SK-N-SH treated with all-trans-retinoic acid at 6 μM for 48 hours (cell line): ENCODE results near the gene PIWIL4.

Source experiments
- ATAC-seq: fragments of 200-7000 bp; cut with Tn5 transposase; 3 replicates; pipeline ENCODE4 v1.9.1; 2020; ENCODE audit warnings: mild to moderate bottlenecking, moderate library complexity
- ARNTL ChIP-seq: fragments of 450-650 bp; formaldehyde crosslinking; IDR thresholded peaks from 2 replicates; pipeline ENCODE4 v1.5.0; 2020; ENCODE audit warnings: low read depth, mild to moderate bottlenecking, moderate library complexity, borderline replicate concordance
- BACH2 ChIP-seq: fragments of 250-450 bp; sonication (Bioruptor Pico); IDR thresholded peaks from 2 replicates; pipeline ENCODE4 v1.9.0; 2021; ENCODE audit warnings: mild to moderate bottlenecking, borderline replicate concordance
- GLIS3 ChIP-seq: fragments of 250-450 bp; sonication (Bioruptor Pico); IDR thresholded peaks from 2 replicates; pipeline ENCODE4 v1.5.0; 2020; ENCODE audit warnings: mild to moderate bottlenecking, moderate library complexity
- ISL1 ChIP-seq: fragments of 250-450 bp; sonication (Bioruptor Pico); IDR thresholded peaks from 2 replicates; pipeline ENCODE4 v2.1.2; 2022; ENCODE audit warnings: mild to moderate bottlenecking, moderate library complexity
- OSR1 ChIP-seq: fragments of 250-450 bp; sonication (Bioruptor Pico); IDR thresholded peaks from 2 replicates; pipeline ENCODE4 v1.8.0; 2022; ENCODE audit warnings: moderate library complexity, mild to moderate bottlenecking, inconsistent platforms
- PPARA ChIP-seq: fragments of 250-450 bp; sonication (Bioruptor Pico); IDR thresholded peaks from 2 replicates; pipeline ENCODE4 v1.5.0; 2020; ENCODE audit warnings: mild to moderate bottlenecking, borderline replicate concordance
- SNAI2 ChIP-seq: fragments of 250-450 bp; sonication (Bioruptor Pico); IDR thresholded peaks from 2 replicates; pipeline ENCODE4 v1.5.0; 2020; ENCODE audit warnings: mild to moderate bottlenecking, moderate library complexity
- TCF4 ChIP-seq: fragments of 250-450 bp; sonication (Bioruptor Pico); IDR thresholded peaks from 2 replicates; pipeline ENCODE4 v1.8.0; 2021; ENCODE audit warnings: mild to moderate bottlenecking, moderate library complexity, borderline replicate concordance
- TOX ChIP-seq: fragments of 250-450 bp; sonication (Bioruptor Pico); IDR thresholded peaks from 2 replicates; pipeline ENCODE4 v1.8.0; 2021; ENCODE audit warnings: mild to moderate bottlenecking, moderate library complexity, borderline replicate concordance
- ZC3H10 ChIP-seq: fragments of 250-450 bp; sonication (Bioruptor Pico); IDR thresholded peaks from 2 replicates; pipeline ENCODE4 v1.5.1; 2021; ENCODE audit warnings: mild to moderate bottlenecking, moderate library complexity
- ZFP3 ChIP-seq: fragments of 250-450 bp; sonication (Bioruptor Pico); IDR thresholded peaks from 2 replicates; pipeline ENCODE4 v1.5.0; 2020; ENCODE audit warnings: mild to moderate bottlenecking, moderate library complexity
- ZFP30 ChIP-seq: fragments of 450-650 bp; formaldehyde crosslinking; IDR thresholded peaks from 2 replicates; pipeline ENCODE4 v1.5.0; 2022; ENCODE audit warnings: mild to moderate bottlenecking, moderate library complexity
- ZNF565 ChIP-seq: fragments of 450-650 bp; formaldehyde crosslinking; conservative IDR thresholded peaks from 2 replicates; pipeline ENCODE4 v1.5.0; 2020; ENCODE audit warnings: low read depth, mild to moderate bottlenecking, moderate library complexity
- ZNF70 ChIP-seq: fragments of 450-650 bp; formaldehyde crosslinking; IDR thresholded peaks from 2 replicates; pipeline ENCODE4 v1.5.0; 2020; ENCODE audit warnings: mild to moderate bottlenecking, moderate library complexity
- ZNF8 ChIP-seq: fragments of 450-650 bp; formaldehyde crosslinking; IDR thresholded peaks from 2 replicates; pipeline ENCODE4 v1.5.0; 2020; ENCODE audit warnings: mild to moderate bottlenecking, moderate library complexity
- TF ChIP-seq, protein P1 (sequence below): fragments of 250-450 bp; sonication (Bioruptor Pico); IDR thresholded peaks from 2 replicates; pipeline ENCODE4 v1.8.0; 2020; ENCODE audit warnings: mild to moderate bottlenecking, moderate library complexity, borderline replicate concordance
- TF ChIP-seq, protein P2 (sequence below): fragments of 250-450 bp; sonication (Bioruptor Pico); IDR thresholded peaks from 2 replicates; pipeline ENCODE4 v1.5.1; 2020; ENCODE audit warnings: low read depth, mild to moderate bottlenecking, moderate library complexity
- TF ChIP-seq, protein P3 (sequence below): fragments of 250-450 bp; sonication (Bioruptor Pico); IDR thresholded peaks from 2 replicates; pipeline ENCODE4 v1.5.0; 2020; ENCODE audit warnings: mild to moderate bottlenecking, moderate library complexity
- TF ChIP-seq, protein P4 (sequence below): fragments of 250-450 bp; sonication (Bioruptor Pico); IDR thresholded peaks from 2 replicates; pipeline ENCODE4 v1.8.0; 2021; ENCODE audit warnings: low read depth, mild to moderate bottlenecking, moderate library complexity, borderline replicate concordance

Gene PIWIL4

DNA sequence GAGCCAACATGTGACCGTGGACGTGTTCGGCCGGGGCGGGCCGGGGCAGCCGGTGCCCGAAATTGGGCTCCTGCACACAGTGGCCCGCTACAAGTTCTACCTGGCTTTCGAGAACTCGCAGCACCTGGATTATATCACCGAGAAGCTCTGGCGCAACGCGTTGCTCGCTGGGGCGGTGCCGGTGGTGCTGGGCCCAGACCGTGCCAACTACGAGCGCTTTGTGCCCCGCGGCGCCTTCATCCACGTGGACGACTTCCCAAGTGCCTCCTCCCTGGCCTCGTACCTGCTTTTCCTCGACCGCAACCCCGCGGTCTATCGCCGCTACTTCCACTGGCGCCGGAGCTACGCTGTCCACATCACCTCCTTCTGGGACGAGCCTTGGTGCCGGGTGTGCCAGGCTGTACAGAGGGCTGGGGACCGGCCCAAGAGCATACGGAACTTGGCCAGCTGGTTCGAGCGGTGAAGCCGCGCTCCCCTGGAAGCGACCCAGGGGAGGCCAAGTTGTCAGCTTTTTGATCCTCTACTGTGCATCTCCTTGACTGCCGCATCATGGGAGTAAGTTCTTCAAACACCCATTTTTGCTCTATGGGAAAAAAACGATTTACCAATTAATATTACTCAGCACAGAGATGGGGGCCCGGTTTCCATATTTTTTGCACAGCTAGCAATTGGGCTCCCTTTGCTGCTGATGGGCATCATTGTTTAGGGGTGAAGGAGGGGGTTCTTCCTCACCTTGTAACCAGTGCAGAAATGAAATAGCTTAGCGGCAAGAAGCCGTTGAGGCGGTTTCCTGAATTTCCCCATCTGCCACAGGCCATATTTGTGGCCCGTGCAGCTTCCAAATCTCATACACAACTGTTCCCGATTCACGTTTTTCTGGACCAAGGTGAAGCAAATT is 21.7 kb upstream of the PIWIL4 start (continued):
- TF ChIP-seq, protein P1, sequence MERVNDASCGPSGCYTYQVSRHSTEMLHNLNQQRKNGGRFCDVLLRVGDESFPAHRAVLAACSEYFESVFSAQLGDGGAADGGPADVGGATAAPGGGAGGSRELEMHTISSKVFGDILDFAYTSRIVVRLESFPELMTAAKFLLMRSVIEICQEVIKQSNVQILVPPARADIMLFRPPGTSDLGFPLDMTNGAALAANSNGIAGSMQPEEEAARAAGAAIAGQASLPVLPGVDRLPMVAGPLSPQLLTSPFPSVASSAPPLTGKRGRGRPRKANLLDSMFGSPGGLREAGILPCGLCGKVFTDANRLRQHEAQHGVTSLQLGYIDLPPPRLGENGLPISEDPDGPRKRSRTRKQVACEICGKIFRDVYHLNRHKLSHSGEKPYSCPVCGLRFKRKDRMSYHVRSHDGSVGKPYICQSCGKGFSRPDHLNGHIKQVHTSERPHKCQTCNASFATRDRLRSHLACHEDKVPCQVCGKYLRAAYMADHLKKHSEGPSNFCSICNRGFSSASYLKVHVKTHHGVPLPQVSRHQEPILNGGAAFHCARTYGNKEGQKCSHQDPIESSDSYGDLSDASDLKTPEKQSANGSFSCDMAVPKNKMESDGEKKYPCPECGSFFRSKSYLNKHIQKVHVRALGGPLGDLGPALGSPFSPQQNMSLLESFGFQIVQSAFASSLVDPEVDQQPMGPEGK (CRISPR knock-in tag): no peak

DNA sequence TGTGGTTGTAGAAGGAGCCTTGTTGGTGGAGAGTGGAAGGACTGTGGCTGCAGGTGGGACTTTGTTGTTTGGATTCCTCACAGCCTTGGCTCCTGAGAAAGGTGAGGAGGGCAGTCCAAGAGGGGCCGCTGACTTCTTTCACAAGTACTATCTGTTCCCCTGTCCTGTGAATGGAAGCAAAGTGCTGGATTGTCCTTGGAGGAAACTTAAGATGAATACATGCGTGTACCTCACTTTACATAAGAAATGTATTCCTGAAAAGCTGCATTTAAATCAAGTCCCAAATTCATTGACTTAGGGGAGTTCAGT is 21.1 kb upstream of the PIWIL4 start:
- ATAC-seq: no peak
- no peak for TF ChIP-seq ZC3H10
- no peak for TF ChIP-seq OSR1 (CRISPR knock-in tag)
- TF ChIP-seq ZFP30: no peak
- no peak for TF ChIP-seq TCF4 (CRISPR knock-in tag)
- TF ChIP-seq BACH2 (CRISPR knock-in tag): no peak
- TF ChIP-seq PPARA (CRISPR knock-in tag): no peak
- TF ChIP-seq SNAI2: no peak
- TF ChIP-seq ISL1 (CRISPR knock-in tag): no peak
- TF ChIP-seq, protein P1 (CRISPR knock-in tag): no peak
- TF ChIP-seq GLIS3 (CRISPR knock-in tag): no peak
- no peak for TF ChIP-seq ARNTL (CRISPR knock-in tag)
- TF ChIP-seq, protein P2, sequence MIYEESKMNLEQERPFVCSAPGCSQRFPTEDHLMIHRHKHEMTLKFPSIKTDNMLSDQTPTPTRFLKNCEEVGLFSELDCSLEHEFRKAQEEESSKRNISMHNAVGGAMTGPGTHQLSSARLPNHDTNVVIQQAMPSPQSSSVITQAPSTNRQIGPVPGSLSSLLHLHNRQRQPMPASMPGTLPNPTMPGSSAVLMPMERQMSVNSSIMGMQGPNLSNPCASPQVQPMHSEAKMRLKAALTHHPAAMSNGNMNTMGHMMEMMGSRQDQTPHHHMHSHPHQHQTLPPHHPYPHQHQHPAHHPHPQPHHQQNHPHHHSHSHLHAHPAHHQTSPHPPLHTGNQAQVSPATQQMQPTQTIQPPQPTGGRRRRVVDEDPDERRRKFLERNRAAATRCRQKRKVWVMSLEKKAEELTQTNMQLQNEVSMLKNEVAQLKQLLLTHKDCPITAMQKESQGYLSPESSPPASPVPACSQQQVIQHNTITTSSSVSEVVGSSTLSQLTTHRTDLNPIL (CRISPR knock-in tag): no peak
- TF ChIP-seq, protein P3, sequence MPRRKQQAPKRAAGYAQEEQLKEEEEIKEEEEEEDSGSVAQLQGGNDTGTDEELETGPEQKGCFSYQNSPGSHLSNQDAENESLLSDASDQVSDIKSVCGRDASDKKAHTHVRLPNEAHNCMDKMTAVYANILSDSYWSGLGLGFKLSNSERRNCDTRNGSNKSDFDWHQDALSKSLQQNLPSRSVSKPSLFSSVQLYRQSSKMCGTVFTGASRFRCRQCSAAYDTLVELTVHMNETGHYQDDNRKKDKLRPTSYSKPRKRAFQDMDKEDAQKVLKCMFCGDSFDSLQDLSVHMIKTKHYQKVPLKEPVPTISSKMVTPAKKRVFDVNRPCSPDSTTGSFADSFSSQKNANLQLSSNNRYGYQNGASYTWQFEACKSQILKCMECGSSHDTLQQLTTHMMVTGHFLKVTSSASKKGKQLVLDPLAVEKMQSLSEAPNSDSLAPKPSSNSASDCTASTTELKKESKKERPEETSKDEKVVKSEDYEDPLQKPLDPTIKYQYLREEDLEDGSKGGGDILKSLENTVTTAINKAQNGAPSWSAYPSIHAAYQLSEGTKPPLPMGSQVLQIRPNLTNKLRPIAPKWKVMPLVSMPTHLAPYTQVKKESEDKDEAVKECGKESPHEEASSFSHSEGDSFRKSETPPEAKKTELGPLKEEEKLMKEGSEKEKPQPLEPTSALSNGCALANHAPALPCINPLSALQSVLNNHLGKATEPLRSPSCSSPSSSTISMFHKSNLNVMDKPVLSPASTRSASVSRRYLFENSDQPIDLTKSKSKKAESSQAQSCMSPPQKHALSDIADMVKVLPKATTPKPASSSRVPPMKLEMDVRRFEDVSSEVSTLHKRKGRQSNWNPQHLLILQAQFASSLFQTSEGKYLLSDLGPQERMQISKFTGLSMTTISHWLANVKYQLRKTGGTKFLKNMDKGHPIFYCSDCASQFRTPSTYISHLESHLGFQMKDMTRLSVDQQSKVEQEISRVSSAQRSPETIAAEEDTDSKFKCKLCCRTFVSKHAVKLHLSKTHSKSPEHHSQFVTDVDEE (CRISPR knock-in tag): no peak
- TF ChIP-seq ZNF565 (CRISPR knock-in tag): no peak
- TF ChIP-seq TOX (CRISPR knock-in tag): no peak
- no peak for TF ChIP-seq ZFP3 (CRISPR knock-in tag)
- TF ChIP-seq, protein P4, sequence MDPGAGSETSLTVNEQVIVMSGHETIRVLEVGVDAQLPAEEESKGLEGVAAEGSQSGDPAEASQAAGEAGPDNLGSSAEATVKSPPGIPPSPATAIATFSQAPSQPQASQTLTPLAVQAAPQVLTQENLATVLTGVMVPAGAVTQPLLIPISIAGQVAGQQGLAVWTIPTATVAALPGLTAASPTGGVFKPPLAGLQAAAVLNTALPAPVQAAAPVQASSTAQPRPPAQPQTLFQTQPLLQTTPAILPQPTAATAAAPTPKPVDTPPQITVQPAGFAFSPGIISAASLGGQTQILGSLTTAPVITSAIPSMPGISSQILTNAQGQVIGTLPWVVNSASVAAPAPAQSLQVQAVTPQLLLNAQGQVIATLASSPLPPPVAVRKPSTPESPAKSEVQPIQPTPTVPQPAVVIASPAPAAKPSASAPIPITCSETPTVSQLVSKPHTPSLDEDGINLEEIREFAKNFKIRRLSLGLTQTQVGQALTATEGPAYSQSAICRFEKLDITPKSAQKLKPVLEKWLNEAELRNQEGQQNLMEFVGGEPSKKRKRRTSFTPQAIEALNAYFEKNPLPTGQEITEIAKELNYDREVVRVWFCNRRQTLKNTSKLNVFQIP (CRISPR knock-in tag): no peak
- no peak for TF ChIP-seq ZNF8 (CRISPR knock-in tag)
- no peak for TF ChIP-seq ZNF70

DNA sequence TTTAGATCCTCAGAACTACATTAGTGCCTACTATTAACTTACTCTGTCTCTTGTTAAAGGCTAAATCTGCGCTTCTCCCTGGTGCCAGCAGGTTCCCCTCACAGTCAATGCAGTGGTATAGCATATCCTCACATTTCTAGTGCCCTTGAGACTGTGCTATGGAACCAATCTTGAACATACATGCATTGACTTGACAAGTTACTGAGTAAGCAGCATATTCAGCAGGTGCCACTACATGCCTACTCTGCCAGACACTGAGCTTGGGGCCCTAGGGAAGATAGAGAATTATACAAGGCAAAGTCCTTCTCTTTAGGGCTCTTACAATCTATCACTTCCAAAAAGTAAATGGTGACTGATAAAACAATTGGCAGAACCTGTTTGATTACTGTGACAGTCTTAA is 20.3 kb upstream of the PIWIL4 start:
- TF ChIP-seq, protein P3 (CRISPR knock-in tag): no peak
- TF ChIP-seq BACH2 (CRISPR knock-in tag): no peak
- TF ChIP-seq, protein P4 (CRISPR knock-in tag): no peak
- TF ChIP-seq, all 23 proteins: peak for 0
- peak; percentile 5; the same call in 1 of the 3 replicates for ATAC-seq
